Smooth muscle cell (in vitro differentiated cells): ENCODE results near the gene LRRC8B. TPM values are rescaled to one million over a fixed set of nuclear protein-coding genes. Genes with fewer than 3 reads are reported as not detected.

Experiments
- DNase-seq: peaks from one replicate; lab custom pipeline; 2025; ENCODE audit not compliant: unreplicated experiment; lab: John Stamatoyannopoulos, UW
- H2AFZ ChIP-seq: fragments of 200-600 bp; sonication (generic); 2 replicates; pipeline ENCODE4 v1.6.0; 2016; ENCODE audit warnings: antibody characterized with exemption, low read depth, mild to moderate bottlenecking
- H3F3A ChIP-seq: fragments of 200-600 bp; sonication (generic); 2 replicates; pipeline ENCODE4 v1.6.0; 2017; ENCODE audit warnings: antibody characterized with exemption, low read depth
- H3K27ac ChIP-seq: fragments of 200-600 bp; sonication (generic); 2 replicates; pipeline ENCODE4 v1.5.1; 2016; ENCODE audit warnings: low read depth, mild to moderate bottlenecking
- H3K27me3 ChIP-seq: fragments of 200-600 bp; sonication (generic); 2 replicates; pipeline ENCODE4 v1.6.1; 2016; ENCODE audit warnings: low read depth, mild to moderate bottlenecking
- H3K36me3 ChIP-seq: fragments of 200-600 bp; sonication (generic); 2 replicates; pipeline ENCODE4 v1.5.1; 2016; ENCODE audit warnings: low read depth
- H3K4me1 ChIP-seq: fragments of 200-600 bp; sonication (generic); 2 replicates; pipeline ENCODE4 v1.5.1; 2016; ENCODE audit warnings: low read depth
- H3K4me2 ChIP-seq: fragments of 200-600 bp; sonication (generic); 2 replicates; pipeline ENCODE4 v1.6.0; 2016; ENCODE audit warnings: mild to moderate bottlenecking
- H3K4me3 ChIP-seq: fragments of 200-600 bp; sonication (generic); 2 replicates; pipeline ENCODE4 v1.5.1; 2016; ENCODE audit warnings: mild to moderate bottlenecking
- H3K79me2 ChIP-seq: fragments of 200-600 bp; sonication (generic); 2 replicates; pipeline ENCODE4 v1.6.0; 2016; ENCODE audit warnings: low read depth, mild to moderate bottlenecking
- H3K9ac ChIP-seq: fragments of 200-600 bp; sonication (generic); 2 replicates; pipeline ENCODE4 v1.6.0; 2016; ENCODE audit warnings: low read depth
- H3K9me3 ChIP-seq: fragments of 200-600 bp; sonication (generic); replicated peaks from 2 replicates; pipeline ENCODE4 v1.5.1; 2016; ENCODE audit warnings: low read depth
- H4K20me1 ChIP-seq: fragments of 200-600 bp; sonication (generic); 2 replicates; pipeline ENCODE4 v1.6.0; 2016; ENCODE audit warnings: low read depth
- WGBS: methylation state at CpG from one replicate; pipeline ENCODE4 v1.1.7; 2016; ENCODE audit warnings: low lambda C conversion rate; 5-methylcytosine and 5-hydroxymethylcytosine counted together
- polyA plus RNA-seq: library from polyadenylated mRNA; unstranded; fragments of >200 nt; fragmentation: Nextera tagmentation; extraction: Ambion mirVana; gene quantifications from 2 replicates; pipeline ENCODE4 v1.2.1, GENCODE V29; 2016
- total RNA-seq: library from RNA; depleted of rRNA; stranded (reverse); fragments of >200 nt; gene quantifications from 2 replicates; pipeline ENCODE4 v1.2.3, GENCODE V29; 2014
- TF ChIP-seq, protein P1 (sequence below): fragments of 200-600 bp; sonication (generic); IDR thresholded peaks from 2 replicates; pipeline ENCODE4 v1.5.1; 2017; ENCODE audit warnings: borderline replicate concordance, mild to moderate bottlenecking, antibody characterized with exemption; ENCODE audit not compliant: insufficient read depth, poor library complexity, severe bottlenecking

Gene LRRC8B
- total and polyA plus RNA-seq, 2 experiments from 2014 or later, result 1.5 to 4.6 TPM

DNA sequence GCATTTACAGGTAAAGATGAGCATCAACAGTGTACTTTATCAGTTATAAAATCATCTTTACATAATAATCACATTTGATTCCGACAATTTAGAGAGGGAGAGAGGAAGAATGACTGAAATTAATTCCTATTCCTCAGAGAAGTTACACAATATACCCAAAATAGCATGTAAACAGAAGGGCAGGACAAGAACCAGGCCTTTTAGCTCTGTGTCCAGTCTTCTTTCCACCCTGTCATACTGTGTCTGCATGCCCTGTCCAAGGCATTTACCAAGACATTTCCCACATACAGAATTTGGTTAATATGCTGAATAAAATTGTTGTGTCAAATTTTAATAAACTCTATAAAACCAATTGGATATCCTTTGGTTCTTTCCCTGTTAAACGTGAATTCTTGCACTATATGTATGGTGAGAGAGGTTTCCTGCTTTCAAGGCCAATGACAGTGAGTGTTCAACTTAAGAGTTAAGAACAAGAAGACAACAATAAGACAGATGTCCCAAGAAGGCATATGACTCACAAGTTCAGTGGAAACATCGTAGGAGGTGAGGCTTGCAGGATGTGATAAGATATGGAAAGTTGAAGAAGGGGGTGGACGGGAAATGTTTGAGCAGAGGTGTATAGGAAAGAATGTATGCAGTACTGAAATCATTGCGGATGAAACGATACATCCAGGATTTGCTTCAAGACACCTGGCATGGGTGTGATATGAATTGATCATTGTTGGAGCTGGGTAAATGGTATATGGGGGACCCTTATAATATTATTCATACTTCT lies 20.8 kb downstream of the LRRC8B start:
- Histone ChIP-seq H3K27ac (peak overlapping the region; percentile 57), H3K4me2 (peak overlapping the region; percentile 34), H3K36me3 (no peaks in the 10 kb centered on the region), H3F3A (no peaks in the 10 kb centered on the region), H3K27me3 (no peaks in the 10 kb centered on the region), H4K20me1 (no peaks in the 10 kb centered on the region), H3K4me3 (no peak overlapping the region), H3K9me3 (no peaks in the 10 kb centered on the region), H3K79me2 (no peaks in the 10 kb centered on the region), H3K4me1 (peaks cover 11% of the 10 kb centered on the region), H3K9ac (no peak overlapping the region), H2AFZ (no peak overlapping the region)
- WGBS, result 52% methylated on average over 6 of the region's 6 CpGs
- DNase-seq, result no peak
- TF ChIP-seq, protein P1, sequence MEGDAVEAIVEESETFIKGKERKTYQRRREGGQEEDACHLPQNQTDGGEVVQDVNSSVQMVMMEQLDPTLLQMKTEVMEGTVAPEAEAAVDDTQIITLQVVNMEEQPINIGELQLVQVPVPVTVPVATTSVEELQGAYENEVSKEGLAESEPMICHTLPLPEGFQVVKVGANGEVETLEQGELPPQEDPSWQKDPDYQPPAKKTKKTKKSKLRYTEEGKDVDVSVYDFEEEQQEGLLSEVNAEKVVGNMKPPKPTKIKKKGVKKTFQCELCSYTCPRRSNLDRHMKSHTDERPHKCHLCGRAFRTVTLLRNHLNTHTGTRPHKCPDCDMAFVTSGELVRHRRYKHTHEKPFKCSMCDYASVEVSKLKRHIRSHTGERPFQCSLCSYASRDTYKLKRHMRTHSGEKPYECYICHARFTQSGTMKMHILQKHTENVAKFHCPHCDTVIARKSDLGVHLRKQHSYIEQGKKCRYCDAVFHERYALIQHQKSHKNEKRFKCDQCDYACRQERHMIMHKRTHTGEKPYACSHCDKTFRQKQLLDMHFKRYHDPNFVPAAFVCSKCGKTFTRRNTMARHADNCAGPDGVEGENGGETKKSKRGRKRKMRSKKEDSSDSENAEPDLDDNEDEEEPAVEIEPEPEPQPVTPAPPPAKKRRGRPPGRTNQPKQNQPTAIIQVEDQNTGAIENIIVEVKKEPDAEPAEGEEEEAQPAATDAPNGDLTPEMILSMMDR, result no peak

DNA sequence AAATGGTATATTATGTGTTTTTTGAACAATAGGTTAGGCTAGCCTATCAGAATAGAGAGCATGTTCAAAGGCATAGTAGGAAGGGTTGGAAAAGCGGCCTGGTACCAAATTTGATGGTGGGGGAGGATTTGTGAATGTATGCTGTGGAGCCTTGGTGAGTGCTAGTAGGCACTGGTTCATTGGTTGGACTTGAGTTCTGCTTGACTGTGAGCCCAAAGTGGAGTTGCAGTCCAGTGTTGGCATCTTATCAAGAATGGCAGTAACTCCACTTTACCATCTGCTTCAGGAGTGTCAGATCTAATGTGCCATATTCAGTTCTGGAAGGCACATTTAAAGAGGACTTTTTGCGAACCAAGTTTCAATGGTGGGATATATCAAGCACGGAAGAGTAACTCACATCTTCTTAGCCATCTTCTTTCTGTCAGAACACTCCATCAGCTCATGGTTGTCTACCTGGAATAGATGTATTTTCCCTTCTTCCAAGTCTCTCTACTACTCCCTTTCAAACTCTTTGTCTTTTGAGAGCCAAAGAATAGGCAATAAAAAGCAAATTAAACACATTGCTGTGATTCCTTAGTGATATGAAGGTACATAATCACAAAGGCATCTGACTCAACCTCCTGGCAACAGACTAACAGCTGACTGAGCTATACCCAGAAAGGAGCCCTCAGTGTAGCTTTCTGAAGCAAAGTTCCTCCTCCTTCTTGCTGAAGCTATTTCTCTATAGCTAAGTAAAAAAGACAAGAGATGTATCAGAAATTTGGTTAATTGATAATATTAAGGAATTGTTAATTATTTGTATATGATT lies 21.7 kb downstream of the LRRC8B start:
- no peak for DNase-seq
- no peaks in the 10 kb centered on the region for H3F3A ChIP-seq
- no peaks in the 10 kb centered on the region for H3K27me3 ChIP-seq
- no peak overlapping the region for H3K4me3 ChIP-seq
- H4K20me1 ChIP-seq, result no peaks in the 10 kb centered on the region
- TF ChIP-seq, protein P1, result no peak
- no peak overlapping the region for H3K9ac ChIP-seq
- peak overlapping the region; percentile 14 for H3K27ac ChIP-seq
- no peaks in the 10 kb centered on the region for H3K36me3 ChIP-seq
- peaks cover 11% of the 10 kb centered on the region for H3K4me1 ChIP-seq
- H3K9me3 ChIP-seq, result no peaks in the 10 kb centered on the region
- H3K4me2 ChIP-seq, result peak overlapping the region; percentile 6
- no peaks in the 10 kb centered on the region for H3K79me2 ChIP-seq
- no peak overlapping the region for H2AFZ ChIP-seq
- 95% methylated on average over 3 of the region's 3 CpGs for WGBS

DNA sequence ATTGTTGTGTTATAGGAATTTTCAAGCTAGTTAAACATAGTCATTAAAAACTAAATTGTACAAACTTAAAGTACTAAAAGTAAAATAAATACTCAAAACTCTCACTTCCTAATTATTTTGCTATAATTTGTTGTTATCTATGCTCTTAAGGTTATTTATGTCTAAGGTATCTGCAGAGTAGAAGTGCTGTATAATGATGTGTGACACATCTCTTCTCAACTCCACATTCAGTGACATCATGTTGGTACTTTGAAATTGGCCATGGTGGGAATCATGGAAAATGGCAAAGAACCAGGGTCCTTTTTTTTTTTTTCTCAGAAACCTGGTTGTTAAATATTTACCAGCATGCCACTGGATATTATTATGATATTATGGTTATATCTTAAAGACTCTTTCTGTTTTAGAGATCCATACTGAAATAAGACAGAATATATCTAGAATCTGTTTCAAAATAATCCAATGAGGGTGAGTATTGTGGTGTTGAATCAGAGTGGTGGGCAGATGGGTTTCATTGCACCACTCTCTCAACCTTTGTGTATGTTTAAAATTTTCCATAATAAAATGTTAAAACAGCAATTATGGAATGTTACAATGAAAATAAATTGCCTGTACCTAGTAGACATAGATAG lies 22.4 kb downstream of the LRRC8B start:
- no peaks in the 10 kb centered on the region for H4K20me1 ChIP-seq
- H3K4me3 ChIP-seq, result no peak overlapping the region
- no peaks in the 10 kb centered on the region for H3K36me3 ChIP-seq
- DNase-seq, result no peak
- no peaks in the 10 kb centered on the region for H3K27me3 ChIP-seq
- H3K27ac ChIP-seq, result peak overlapping the region; percentile 17
- no peak overlapping the region for H2AFZ ChIP-seq
- no peaks in the 10 kb centered on the region for H3F3A ChIP-seq
- TF ChIP-seq, protein P1, result no peak
- H3K4me1 ChIP-seq, result peaks cover 11% of the 10 kb centered on the region
- H3K79me2 ChIP-seq, result no peaks in the 10 kb centered on the region
- H3K4me2 ChIP-seq, result peak overlapping the region; percentile 6
- no peak overlapping the region for H3K9ac ChIP-seq
- no peaks in the 10 kb centered on the region for H3K9me3 ChIP-seq
